Naive thymus-derived CD8-positive, alpha-beta T cell (primary cell): ENCODE measurements around the gene POC1B. TPM values are rescaled to one million over a fixed set of nuclear protein-coding genes. Genes with fewer than 3 reads are reported as not detected.

ENCODE experiments used
- ATAC-seq, 2 donors: fragments of 150-1000 bp; cut with Tn5 transposase in 1 of 2; sonication (Bioruptor Pico), chemical (Tn5 transposase) in 1 of 2; 1 replicate in 1 of 2; 2 replicates in 1 of 2; pipeline ENCODE4 v1.10.0; 2021; ENCODE audit warnings: mild to moderate bottlenecking in 2 of 2, moderate library complexity in 2 of 2
- POLR2A ChIA-PET: fragments of 350-600 bp; sonication (Branson Sonifier 250); formaldehyde crosslinking; loops from one replicate; lab custom pipeline; 2021; ENCODE audit warnings: antibody characterized with exemption; lab: Charles Lee
- DNase-seq, 10 donors: peaks; one replicate each; pipeline versions ENCODE4 v3.0.0 to v3.0.0-alpha.2; 2020 to 2022
- H3K27ac Mint-ChIP-seq, 10 donors: one replicate each; pipeline ENCODE4 v1.8.0; 2020 to 2022; ENCODE audit warnings: mild to moderate bottlenecking in 10 of 10, mixed read lengths in 10 of 10, moderate library complexity in 4 of 10, inconsistent platforms in 1 of 10
- H3K27me3 Mint-ChIP-seq, 5 donors: one replicate each; pipeline ENCODE4 v1.8.0; 2021 to 2022; ENCODE audit warnings: mixed read lengths in 5 of 5
- H3K36me3 Mint-ChIP-seq, 3 donors: one replicate each; pipeline ENCODE4 v1.8.0; 2020 to 2022; ENCODE audit warnings: mixed read lengths in 3 of 3, mild to moderate bottlenecking in 2 of 3, inconsistent platforms in 1 of 3
- H3K4me1 Mint-ChIP-seq, 4 donors: one replicate each; pipeline ENCODE4 v1.8.0; 2021 to 2022; ENCODE audit warnings: mixed read lengths in 4 of 4
- H3K4me3 Mint-ChIP-seq, 10 donors: one replicate each; pipeline ENCODE4 v1.8.0; 2020 to 2022; ENCODE audit warnings: mild to moderate bottlenecking in 10 of 10, mixed read lengths in 10 of 10, moderate library complexity in 6 of 10, inconsistent platforms in 1 of 10
- H3K9me3 Mint-ChIP-seq, 9 donors: one replicate each; pipeline ENCODE4 v1.8.0; 2020 to 2022; ENCODE audit warnings: mixed read lengths in 9 of 9, mild to moderate bottlenecking in 3 of 9, inconsistent platforms in 1 of 9, moderate library complexity in 1 of 9
- polyA plus RNA-seq, 3 donors: library from polyadenylated mRNA; unstranded; fragments of 300-500 nt; fragmentation: Illumina TruSeq; gene quantifications; one replicate each; pipeline ENCODE4 v1.2.3, GENCODE V29; 2021
- total RNA-seq, 8 experiments: library from RNA in 2 of 8; stranded (reverse) in 2 of 8; gene quantifications; one replicate each; pipeline ENCODE4 v1.2.3 and lab custom pipeline; 2021 to 2026

The POC1B gene
- total and polyA plus RNA-seq, 5 experiments from 2014 or later: 22.1 to 33.0 (median 29.0) TPM

DNA sequence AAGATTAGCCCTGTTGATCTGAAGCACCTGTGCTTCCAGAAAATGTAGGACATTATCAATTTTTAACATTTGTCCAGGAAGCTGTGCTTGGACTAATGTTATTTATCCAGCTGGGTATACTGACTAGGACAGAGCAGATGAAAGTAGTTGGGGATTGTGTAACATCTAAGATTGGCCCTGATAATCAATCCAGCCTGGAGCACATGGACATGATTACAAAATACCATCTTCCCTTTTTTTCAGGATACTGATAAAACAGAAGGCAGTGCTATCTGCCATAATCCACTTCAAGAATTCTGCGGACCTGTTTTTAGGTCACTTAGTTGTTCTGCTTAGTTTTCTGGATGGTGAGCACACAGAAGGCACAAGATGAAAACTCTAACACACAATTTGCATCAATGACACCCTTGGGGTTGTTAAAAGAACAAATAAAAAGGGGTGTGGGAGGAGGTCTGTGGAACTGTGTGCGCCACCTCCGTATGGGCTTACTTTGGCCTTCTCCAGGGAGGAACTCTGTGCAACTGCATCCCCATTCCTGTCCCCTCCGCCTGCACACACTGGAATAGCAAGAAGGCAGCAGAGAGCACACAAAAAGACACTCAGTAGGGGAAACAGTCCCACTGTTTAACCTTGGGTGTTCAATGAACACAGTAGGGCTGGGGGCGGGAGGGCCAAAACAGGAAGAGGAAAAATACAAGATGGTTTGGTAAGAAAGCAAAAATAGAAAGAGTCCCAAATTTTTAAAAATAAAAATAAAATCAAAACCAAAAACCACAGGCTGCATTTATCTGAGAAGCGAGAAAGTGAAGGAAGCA lies 142.4 kb downstream of the POC1B start:
- H3K27ac Mint-ChIP-seq: peak overlapping the region in 1 of 10 donors; percentile 69
- POLR2A ChIA-PET: no interaction called here
- H3K36me3 Mint-ChIP-seq: no peaks in the 10 kb centered on the region
- DNase-seq (no peak), ATAC-seq (no peak)
- peaks cover 0 to 3% (median 0%) of the 10 kb centered on the region in 5 donors for H3K27me3 Mint-ChIP-seq
- H3K4me3 Mint-ChIP-seq: no peak overlapping the region
- no peaks in the 10 kb centered on the region for H3K9me3 Mint-ChIP-seq
- peaks cover 0 to 10% (median 1%) of the 10 kb centered on the region in 4 donors for H3K4me1 Mint-ChIP-seq

DNA sequence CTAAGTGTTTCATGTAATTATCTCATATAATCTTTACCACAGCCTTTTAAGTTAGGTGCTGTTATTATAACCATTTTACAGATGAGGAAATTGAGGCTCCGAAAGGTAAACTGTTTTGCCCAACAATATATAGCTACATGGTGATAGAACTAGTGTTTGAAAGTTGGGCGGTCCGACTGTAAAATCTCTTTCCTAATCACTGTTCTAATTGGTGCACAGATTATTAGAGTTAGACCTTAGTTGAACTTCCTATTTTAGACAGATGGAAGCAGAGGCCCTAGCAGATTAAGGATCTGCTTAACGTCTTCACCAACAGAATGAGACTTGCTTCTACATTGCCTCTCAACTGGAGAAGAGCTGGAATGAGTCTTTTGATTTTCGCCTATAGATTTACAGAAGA lies 143.5 kb downstream of the POC1B start:
- H3K4me3 Mint-ChIP-seq: no peak overlapping the region
- ATAC-seq (no peak), DNase-seq (no peak)
- H3K27ac Mint-ChIP-seq: no peak overlapping the region
- H3K36me3 Mint-ChIP-seq: peaks cover 0 to 4% (median 0%) of the 10 kb centered on the region in 3 donors
- H3K27me3 Mint-ChIP-seq: peaks cover 0 to 3% (median 0%) of the 10 kb centered on the region in 5 donors
- peaks cover 0 to 10% (median 1%) of the 10 kb centered on the region in 4 donors for H3K4me1 Mint-ChIP-seq
- no peaks in the 10 kb centered on the region for H3K9me3 Mint-ChIP-seq
- POLR2A ChIA-PET: no interaction called here

DNA sequence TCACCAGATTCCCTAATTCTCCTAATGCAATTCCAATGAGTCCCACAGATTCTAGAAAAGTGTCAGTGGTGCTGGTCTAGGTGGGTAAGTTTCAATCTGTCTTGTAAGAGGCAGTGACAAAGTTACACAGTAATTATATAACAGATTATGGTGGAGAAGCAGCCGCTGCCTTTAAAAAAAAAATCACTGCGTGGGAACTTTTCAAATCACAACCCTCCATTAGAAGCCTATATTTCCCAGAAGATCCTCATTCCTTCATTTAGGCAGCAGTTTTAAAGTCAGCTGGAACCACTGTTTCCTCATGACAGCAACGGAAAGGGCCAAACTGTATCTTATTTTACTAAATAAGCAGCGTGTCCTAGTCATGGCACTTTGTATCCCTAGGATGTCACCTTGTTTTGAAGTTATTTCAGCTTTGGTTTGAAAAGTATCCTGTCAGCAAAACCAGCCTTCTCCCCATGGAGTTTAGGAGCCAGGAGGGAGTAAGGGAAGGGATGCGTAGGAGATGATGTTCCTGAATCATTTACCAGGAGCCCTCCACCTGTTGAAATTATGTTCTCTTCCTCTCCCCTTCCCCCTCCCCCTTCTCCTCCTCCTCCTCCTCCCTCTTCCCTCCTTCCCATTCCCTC lies 145.9 kb downstream of the POC1B start:
- POLR2A ChIA-PET: interaction anchor here (0.7 kb wide), 1 partner anchor 40 kb away, joined by 3 read pairs; no protein-coding TSS in a partner anchor
- H3K36me3 Mint-ChIP-seq: peaks cover 0 to 4% (median 0%) of the 10 kb centered on the region in 3 donors
- no peaks in the 10 kb centered on the region for H3K27me3 Mint-ChIP-seq
- no peak overlapping the region for H3K4me3 Mint-ChIP-seq
- H3K9me3 Mint-ChIP-seq: no peaks in the 10 kb centered on the region
- ATAC-seq (no peak), DNase-seq (no peak)
- peaks cover 4 to 19% (median 5%) of the 10 kb centered on the region in 4 donors for H3K4me1 Mint-ChIP-seq
- no peak overlapping the region for H3K27ac Mint-ChIP-seq

DNA sequence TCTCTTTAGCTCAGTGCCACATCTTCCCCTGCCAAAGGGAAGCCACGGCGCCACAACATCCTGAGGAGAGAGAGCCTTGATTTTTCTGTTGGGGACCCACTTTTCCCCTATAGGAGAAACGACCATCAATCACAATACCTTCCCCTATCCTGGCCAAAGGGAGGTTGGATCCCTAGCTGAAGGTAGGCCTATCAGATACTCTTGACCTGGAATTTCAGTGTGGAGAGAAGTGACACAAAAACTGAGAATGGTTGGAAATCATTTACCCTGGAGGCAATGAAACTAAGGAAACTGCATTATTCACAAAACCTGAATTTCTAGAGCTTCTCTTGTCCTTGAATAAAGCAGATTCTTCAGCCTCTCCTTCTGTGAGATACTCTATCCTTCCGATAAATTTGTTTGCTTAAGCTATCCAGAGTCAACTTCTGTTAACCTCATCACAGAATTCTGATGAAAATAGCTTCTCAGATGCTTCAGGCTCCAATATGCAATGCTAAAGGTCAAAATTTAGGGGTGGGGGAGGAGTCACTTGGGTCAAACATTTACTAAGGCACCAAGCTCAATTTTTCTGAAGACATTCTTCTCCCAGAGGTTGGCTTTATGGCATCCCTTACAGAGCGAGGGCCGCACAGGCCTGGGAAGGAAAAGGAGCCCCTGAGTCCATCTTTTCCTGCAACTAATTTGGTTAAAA lies 146.6 kb downstream of the POC1B start:
- POLR2A ChIA-PET: no interaction called here
- H3K27me3 Mint-ChIP-seq: no peaks in the 10 kb centered on the region
- no peak overlapping the region for H3K27ac Mint-ChIP-seq
- H3K4me3 Mint-ChIP-seq: no peak overlapping the region
- H3K36me3 Mint-ChIP-seq: peaks cover 0 to 4% (median 0%) of the 10 kb centered on the region in 3 donors
- H3K9me3 Mint-ChIP-seq: no peaks in the 10 kb centered on the region
- no peak for ATAC-seq
- peaks cover 4 to 19% (median 5%) of the 10 kb centered on the region in 4 donors for H3K4me1 Mint-ChIP-seq
- DNase-seq: no peak

DNA sequence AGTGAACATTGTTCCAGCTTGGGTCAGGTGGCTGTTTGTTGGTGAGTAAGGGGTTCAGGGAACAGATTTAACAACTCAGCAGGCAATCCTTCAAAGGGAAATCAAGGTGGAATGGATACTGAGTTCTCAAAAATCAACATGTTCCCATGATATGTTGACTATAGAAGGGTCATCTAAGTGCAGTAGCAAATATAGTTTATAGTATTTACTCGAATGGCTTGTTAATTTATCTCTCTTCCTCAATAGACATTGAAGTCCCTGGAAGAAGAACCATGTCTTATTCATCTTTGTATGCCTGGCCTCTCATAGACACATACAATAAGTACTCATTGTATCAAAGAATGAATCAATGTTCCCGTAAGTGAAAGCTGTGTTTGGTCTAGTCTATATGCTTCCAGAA lies 149.0 kb downstream of the POC1B start:
- Mint-ChIP-seq H3K4me1 (peaks cover 2 to 10% (median 5%) of the 10 kb centered on the region in 4 donors), H3K4me3 (no peak overlapping the region), H3K9me3 (no peaks in the 10 kb centered on the region), H3K36me3 (peaks cover 0 to 4% (median 0%) of the 10 kb centered on the region in 3 donors), H3K27me3 (no peaks in the 10 kb centered on the region), H3K27ac (no peak overlapping the region)
- POLR2A ChIA-PET: no interaction called here
- no peak for DNase-seq
- ATAC-seq: no peak

DNA sequence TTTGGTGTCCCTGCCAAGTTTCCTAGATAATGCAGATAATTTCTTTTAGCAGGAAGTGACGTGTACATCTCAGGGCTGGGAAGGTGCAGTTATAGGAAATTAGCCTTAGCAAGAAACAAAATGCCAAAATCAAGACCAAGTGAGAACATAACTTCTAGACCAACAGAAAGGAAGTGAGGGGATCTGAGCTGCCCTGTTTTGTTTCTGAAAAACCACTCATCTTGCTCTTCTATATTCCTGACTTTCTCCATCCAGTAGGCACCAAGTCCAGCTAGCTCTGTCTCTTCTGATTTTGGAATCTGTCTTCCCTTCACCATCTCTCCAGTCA lies 149.7 kb downstream of the POC1B start:
- peaks cover 2 to 10% (median 5%) of the 10 kb centered on the region in 4 donors for H3K4me1 Mint-ChIP-seq
- H3K9me3 Mint-ChIP-seq: no peaks in the 10 kb centered on the region
- no peak overlapping the region for H3K4me3 Mint-ChIP-seq
- no peak for ATAC-seq
- peaks cover 0 to 4% (median 0%) of the 10 kb centered on the region in 3 donors for H3K36me3 Mint-ChIP-seq
- H3K27me3 Mint-ChIP-seq: no peaks in the 10 kb centered on the region
- no peak for DNase-seq
- no peak overlapping the region for H3K27ac Mint-ChIP-seq
- POLR2A ChIA-PET: no interaction called here

DNA sequence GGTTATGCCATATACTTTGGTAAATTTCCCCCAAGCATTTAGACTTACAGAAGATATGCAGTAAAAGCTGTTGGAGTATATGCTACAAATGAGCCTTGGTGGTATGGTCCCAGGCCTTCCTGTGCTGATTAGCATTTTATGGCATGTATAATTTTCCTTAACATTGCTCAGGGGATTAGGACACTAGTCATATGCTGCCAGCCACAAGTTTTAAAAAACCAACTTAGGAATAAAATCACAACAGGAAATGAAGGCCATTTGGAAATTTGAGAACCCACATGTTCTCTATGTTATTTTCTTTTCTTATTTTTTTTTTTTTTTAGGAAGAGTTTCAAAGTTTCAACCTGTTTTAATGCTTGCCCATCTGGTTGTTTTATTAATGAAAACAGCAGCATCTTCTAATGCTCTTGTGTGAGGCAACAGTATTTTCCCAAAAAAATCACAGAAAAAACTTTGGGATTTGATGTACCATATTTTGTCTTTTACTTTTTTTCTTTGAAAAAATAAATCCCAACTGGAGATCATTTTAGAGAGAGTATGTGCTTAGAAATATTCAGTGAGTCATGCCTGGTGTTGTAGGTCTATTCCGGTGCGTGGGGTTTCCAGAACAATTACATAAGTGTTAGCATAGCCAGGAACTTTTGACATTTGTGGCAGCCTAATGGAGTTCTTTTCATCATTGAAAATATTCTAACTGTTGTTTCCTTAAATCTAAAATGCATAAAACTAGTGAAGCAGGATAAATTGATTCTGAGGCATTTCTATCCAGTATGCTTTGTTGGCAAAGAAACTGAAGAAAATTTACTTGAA lies 151.9 kb downstream of the POC1B start:
- H3K36me3 Mint-ChIP-seq: peaks cover 0 to 4% (median 0%) of the 10 kb centered on the region in 3 donors
- H3K9me3 Mint-ChIP-seq: no peaks in the 10 kb centered on the region
- H3K4me3 Mint-ChIP-seq: no peak overlapping the region
- DNase-seq: no peak
- no peak for ATAC-seq
- no peaks in the 10 kb centered on the region for H3K27me3 Mint-ChIP-seq
- no peak overlapping the region for H3K27ac Mint-ChIP-seq
- POLR2A ChIA-PET: no interaction called here
- peaks cover 5 to 17% (median 5%) of the 10 kb centered on the region in 4 donors for H3K4me1 Mint-ChIP-seq

DNA sequence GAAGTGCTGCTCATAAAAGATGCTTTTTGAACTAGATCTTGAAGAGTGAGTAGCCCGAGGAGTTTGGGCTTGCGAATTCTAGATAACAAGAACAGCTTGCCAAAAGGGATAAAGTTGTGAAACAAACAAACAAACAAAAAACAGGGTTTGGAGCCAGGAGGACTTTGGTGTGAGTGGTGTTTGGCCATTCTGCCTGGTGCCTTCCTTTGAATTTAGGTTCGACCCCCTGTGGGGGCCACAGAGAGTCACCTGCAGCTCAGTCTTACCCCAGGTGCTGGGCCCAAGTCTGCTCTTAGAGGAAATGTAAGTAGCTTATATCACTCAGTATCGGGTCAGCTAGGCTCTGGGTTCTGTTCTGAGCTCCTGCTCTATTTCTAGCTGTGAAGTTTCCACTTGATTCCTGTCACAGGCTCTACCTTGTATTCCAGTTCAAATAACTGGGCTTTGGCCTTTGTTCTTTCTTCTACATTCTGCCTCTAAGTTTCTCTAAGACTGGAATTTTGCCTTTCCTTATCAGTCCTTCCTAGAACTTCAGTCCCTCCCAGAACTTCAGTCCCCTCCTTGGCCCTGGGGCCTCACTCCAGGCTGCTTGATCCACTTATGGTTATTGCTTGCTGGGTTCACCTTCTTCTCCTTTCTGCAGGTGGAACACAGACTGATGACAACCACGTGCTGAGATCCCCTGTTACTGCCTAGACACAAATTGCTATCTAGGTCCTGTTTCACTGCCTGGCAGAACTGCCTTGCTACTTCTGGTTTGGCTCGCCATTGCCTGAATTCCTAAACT lies 153.1 kb downstream of the POC1B start:
- ATAC-seq (no peak), DNase-seq (no peak)
- peaks cover 5 to 17% (median 5%) of the 10 kb centered on the region in 4 donors for H3K4me1 Mint-ChIP-seq
- POLR2A ChIA-PET: no interaction called here
- H3K27ac Mint-ChIP-seq: peak overlapping the region in 1 of 10 donors; percentile 26
- H3K36me3 Mint-ChIP-seq: peaks cover 0 to 2% (median 0%) of the 10 kb centered on the region in 3 donors
- peaks cover 0 to 6% (median 0%) of the 10 kb centered on the region in 5 donors for H3K27me3 Mint-ChIP-seq
- H3K9me3 Mint-ChIP-seq: no peaks in the 10 kb centered on the region
- peak overlapping the region in 1 of 10 donors; percentile 9 for H3K4me3 Mint-ChIP-seq

DNA sequence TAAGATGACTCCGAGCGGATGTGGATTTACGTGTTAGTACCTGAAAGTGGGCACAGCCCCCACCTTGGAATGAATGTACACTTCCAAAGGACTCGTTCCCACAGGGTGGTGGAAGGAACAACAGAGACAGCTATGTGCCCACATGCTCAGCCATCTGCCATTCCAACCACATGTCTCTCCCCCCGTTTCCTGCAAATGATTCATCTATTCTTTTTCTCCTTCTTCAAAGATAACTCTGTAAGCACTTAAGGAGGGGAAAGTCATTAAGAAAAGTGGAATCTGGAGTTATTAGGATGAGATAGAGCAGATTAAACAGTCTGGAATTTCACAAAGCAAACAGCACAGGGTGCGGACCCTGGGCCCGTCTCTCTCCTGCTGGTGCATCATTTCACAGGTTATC lies 155.0 kb downstream of the POC1B start:
- DNase-seq (no peak), ATAC-seq (no peak)
- Mint-ChIP-seq H3K36me3 (no peaks in the 10 kb centered on the region), H3K4me1 (peaks cover 1 to 11% (median 4%) of the 10 kb centered on the region in 4 donors), H3K27ac (no peak overlapping the region), H3K9me3 (no peaks in the 10 kb centered on the region), H3K4me3 (no peak overlapping the region), H3K27me3 (peaks cover 0 to 6% (median 0%) of the 10 kb centered on the region in 5 donors)
- POLR2A ChIA-PET: no interaction called here

DNA sequence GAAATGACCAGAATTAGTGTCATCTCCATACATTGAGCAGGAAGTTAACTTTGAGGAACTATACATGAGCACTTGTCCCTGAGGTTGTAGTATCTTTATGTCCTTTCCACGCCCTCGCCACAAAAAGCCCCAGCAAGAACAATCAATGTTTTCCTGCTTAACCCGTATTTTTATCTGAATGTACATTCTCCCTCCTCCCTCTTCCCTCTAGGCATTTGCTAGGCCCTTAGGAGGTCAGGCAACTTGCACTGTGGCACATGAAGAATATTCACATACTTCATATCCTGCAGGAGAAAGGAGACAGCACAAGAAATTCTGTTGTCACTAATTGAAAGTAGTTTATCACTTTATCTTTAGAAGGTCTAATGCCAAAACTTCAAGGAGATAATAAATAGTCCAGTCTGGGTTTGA lies 155.4 kb downstream of the POC1B start:
- Mint-ChIP-seq H3K27ac (no peak overlapping the region), H3K4me1 (peaks cover 0 to 7% (median 1%) of the 10 kb centered on the region in 4 donors), H3K36me3 (no peaks in the 10 kb centered on the region), H3K9me3 (no peaks in the 10 kb centered on the region), H3K27me3 (peaks cover 0 to 6% (median 0%) of the 10 kb centered on the region in 5 donors), H3K4me3 (no peak overlapping the region)
- POLR2A ChIA-PET: no interaction called here
- DNase-seq (no peak), ATAC-seq (no peak)
